Sigmoid colon (tissue), 3 donors: ENCODE data around the gene FERD3L.

ENCODE experiments used
- POLR2A ChIP-seq, 2 donors: fragments of 450-650 bp; IDR thresholded peaks; one replicate each; pipeline ENCODE4 v1.6.1; 2016; ENCODE audit warnings: antibody characterized with exemption in 2 of 2, mild to moderate bottlenecking in 2 of 2, moderate library complexity in 2 of 2
- TF ChIP-seq, protein P1 (sequence below), 4 experiments: fragments of 450-650 bp in 3 of 4; fragments of 200-600 bp in 1 of 4; IDR thresholded peaks; one replicate each; pipeline ENCODE4 v1.5.1; 2016 to 2019; ENCODE audit warnings: antibody characterized with exemption in 4 of 4, mild to moderate bottlenecking in 3 of 4, moderate library complexity in 2 of 4

DNA sequence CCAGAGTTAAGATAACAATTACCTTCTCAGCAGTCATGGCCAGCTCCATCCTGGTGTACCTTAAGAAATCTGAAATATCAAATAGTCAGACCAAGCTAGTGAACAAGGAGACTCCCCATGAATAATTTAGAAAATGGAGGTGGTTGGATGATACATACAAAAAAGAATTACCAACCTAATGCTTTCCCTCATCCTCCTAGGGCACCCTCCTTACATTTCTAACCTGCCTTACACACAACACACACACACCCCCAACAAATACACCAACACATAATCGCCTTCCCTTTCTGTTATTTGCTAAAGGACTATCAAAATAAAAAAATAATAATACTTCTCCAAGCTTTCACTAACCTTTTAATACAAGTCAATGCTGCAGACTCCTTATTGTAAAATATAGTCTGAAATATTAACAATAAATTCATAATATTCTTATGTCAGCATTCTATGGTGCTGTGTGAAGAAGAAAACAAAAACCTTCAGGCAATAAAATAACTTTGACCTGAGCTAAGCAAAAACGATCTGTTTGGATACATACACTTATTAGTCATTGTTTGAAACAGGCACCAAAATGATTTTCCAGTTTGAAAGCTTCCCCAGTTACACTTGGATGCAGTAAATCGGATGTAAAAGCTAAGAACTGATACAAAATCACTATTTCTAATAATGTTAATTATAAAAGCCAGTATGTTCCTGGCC, 31.2 kb downstream of the FERD3L start:
- no peak for TF ChIP-seq POLR2A (IDR thresholded peaks at IDR 0.05)
- TF ChIP-seq, protein P1, sequence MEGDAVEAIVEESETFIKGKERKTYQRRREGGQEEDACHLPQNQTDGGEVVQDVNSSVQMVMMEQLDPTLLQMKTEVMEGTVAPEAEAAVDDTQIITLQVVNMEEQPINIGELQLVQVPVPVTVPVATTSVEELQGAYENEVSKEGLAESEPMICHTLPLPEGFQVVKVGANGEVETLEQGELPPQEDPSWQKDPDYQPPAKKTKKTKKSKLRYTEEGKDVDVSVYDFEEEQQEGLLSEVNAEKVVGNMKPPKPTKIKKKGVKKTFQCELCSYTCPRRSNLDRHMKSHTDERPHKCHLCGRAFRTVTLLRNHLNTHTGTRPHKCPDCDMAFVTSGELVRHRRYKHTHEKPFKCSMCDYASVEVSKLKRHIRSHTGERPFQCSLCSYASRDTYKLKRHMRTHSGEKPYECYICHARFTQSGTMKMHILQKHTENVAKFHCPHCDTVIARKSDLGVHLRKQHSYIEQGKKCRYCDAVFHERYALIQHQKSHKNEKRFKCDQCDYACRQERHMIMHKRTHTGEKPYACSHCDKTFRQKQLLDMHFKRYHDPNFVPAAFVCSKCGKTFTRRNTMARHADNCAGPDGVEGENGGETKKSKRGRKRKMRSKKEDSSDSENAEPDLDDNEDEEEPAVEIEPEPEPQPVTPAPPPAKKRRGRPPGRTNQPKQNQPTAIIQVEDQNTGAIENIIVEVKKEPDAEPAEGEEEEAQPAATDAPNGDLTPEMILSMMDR (IDR thresholded peaks at IDR 0.05) = no peak
